GM21528 (cell line): ENCODE measurements around the gene ABI1.
"Not testable (repeated sequence)": the region's sequence is repeated elsewhere in the genome, so short reads cannot be mapped to it uniquely, and the experiment has no call there.

Source experiments
- ATAC-seq: cut with Tn5 transposase; IDR thresholded peaks from one replicate; pipeline ENCODE4 v1.9.1; 2021; ENCODE audit warnings: mild to moderate bottlenecking, moderate library complexity; ENCODE audit not compliant: unreplicated experiment, low FRiP score

ABI1 gene

GRCh38 chr10:26857553-26857952 is 3.2 kb downstream of the ABI1 start:
- ATAC-seq = not testable (repeated sequence)

GRCh38 chr10:26855186-26855585 is 5.6 kb downstream of the ABI1 start:
- ATAC-seq = no peak

- no peak for ATAC-seq
Observed at GRCh38 chr10:26854524-26854923, 6.2 kb downstream of the ABI1 start.

DNA sequence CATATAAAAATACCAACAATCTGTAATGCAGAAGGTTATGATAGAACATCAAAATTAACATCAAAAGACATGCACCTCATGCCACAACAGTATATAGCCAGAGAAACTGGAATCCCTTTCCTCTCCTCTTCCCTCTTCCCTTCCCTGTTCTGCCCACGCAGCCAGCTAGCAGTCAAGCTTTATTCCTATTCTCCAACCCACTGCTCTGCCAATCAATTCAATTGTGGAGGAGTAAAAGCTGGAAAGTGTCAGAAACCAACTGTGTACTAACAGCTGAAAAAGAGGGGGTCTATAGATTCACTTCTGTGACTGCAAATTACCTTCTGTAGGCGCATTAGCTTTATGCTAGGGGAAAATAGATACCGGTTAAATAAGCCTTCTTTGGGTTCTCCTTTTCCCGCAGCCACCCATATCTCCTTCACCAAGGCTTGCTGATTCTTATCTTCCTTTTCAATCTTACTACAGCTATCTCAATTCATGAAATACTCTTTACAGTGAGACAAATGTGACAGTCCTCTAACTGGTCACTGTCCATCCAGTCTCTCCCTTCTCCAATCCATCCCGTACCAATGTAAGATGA is 16.3 kb downstream of the ABI1 start:
- ATAC-seq = no peak

GRCh38 chr10:26843736-26844135 is 17.0 kb downstream of the ABI1 start:
- ATAC-seq = no peak

- no peak for ATAC-seq
Observed at GRCh38 chr10:26841733-26842317, 18.9 kb downstream of the ABI1 start.

- no peak for ATAC-seq
Observed at GRCh38 chr10:26840938-26841732, 19.6 kb downstream of the ABI1 start.

- no peak for ATAC-seq
Observed at GRCh38 chr10:26839966-26840627, 20.7 kb downstream of the ABI1 start.

DNA sequence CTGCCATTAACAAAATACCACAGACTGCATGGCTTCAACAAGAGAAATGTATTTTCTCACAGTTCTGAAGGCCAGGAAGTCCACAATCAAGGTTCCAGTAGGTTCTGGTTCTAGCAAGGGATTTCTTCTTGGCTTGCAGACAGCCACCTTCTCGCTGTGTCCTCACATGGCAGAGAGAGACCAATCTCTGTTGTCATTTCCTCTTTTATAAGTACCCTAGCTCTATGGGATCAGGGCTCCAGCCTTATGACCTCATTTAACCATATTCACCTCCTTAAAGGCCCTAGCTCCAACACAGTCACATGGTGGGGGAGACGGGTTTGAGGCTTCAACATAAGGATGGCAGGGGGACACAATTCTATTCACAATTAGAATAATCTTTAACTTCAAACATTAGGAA is 23.6 kb downstream of the ABI1 start:
- no peak for ATAC-seq

DNA sequence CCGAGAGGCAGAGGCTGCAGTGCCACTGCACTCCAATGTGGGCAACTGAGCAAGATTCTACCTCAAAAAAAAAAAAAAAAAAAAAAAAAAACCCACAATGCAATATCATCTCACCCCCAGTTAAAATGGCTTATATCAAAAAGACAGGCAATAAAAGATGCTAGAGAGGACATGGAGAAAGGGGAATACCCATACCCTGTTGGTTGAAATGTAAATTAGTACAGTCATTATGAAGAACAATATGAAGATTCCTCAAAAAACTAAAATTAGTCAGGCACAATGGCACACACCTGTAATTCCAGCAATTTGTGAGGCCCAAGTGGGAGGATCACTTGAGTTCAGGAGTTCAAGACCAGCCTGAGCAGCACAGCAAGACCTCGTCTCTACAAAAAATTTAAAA is 25.7 kb downstream of the ABI1 start:
- ATAC-seq = no peak

- no peak for ATAC-seq
Observed at GRCh38 chr10:26832960-26833359, 27.8 kb downstream of the ABI1 start.

DNA sequence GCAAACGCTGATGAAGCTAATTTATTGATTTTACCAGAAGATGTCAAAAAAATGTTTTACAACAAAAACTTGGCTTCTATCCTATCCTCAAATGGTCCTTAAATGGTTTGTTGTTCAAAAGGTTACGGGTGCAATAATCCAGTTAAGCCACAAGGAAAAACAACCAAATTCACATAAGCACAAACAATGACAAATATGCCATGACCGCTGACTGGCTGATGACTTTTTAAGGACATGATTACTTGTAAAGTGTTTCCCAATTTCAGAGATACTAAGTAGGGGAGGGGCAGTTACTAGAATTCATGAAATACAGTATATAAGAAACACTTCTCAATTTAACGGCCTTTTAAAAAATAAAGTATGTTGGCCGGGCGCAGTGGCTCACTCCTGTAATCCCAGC is 28.8 kb downstream of the ABI1 start:
- ATAC-seq = no peak

DNA sequence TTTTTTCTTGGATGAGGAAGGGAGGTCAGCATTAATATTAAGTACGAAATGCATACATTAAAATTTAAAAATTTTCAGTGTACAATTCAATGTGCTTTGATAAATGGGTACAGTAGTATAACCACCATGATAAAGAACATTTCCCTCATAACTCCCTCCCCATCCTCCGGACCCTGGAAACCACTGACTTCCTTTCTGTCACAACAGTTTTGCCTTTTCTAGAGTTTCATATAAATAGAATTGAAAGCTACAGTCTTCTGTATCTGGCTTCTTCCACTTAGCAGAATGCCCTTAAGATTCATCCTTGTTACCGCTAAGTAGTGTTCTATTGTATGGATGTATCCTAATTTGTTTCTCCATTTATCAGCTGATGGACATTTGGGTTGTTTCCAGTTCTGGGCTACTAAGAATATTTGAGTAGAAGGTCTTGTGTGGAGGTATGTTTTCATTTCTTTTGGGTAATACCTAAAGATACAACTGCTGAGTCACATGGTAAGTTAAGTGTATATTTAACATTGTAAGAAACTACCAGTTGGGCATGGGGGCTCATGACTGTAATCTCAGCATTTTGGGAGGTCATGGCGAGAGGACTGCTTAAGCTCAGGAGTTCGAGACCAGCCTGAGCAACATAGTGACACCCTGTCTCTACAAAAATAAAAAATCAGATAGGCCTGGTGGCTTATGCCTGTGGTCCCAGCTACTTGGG is 30.8 kb downstream of the ABI1 start:
- ATAC-seq = no peak

GRCh38 chr10:26824015-26824690 is 36.6 kb downstream of the ABI1 start:
- ATAC-seq = no peak

GRCh38 chr10:26821699-26822570 is 38.8 kb downstream of the ABI1 start:
- ATAC-seq = no peak

DNA sequence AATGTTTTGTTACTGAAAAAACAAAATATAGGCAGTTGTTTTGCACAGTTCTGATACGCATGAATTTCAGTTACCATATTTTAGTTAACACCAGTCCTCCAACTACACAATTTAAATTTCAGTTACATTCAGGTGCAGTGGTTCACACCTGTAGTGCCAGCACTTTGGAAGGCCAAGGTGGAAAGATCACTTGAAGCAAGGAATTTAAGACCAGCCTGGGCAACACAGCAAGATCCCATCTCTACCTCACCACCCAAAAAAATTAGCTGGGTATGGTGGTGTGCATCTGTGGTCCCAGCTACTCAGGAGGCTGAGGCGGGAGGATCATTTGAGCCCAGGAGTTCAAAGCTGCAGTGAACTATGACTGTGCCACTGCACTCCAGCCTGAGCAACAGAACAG is 45.3 kb downstream of the ABI1 start:
- no peak for ATAC-seq

- no peak for ATAC-seq
Observed at GRCh38 chr10:26810435-26811026, 50.2 kb downstream of the ABI1 start.

DNA sequence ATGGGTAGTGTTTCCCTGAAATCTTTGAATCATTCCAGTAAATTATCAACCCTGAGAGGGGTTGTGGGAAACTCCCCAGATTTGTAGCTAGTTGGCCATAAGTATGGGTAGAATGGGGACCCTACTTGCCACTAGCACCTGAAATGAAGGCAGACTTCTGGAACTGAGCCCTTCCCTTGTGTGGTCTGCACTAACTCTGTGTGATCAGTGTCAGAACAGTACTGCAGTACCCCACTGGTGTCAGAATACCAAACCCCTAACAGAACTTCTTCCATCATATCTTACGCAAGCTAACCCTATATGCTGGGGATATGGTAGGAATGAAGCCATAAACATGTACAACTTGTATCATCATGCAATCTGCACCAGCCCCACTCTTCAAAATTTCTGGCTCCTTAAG is 50.8 kb downstream of the ABI1 start:
- no peak for ATAC-seq

DNA sequence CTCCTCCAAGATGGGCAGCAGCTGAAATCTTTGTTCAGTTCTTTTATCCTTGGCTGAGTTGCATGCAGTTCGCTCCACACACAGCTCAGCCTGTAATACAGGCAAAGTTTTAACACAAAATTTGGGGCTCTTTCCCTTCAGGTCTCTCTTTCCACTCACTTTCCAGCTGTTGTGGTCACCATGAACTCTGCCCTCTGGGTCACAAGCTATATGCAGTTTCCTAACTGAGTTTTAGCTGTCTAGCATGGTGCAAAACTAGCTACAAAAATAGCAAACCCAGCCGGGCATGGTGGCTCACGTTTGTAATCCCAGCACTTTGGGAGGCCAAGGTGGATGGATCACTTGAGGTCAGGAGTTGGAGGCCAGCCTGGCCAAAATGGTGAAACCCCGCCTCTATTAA is 53.2 kb downstream of the ABI1 start:
- ATAC-seq = no peak
